GM19025 (cell line): ENCODE data around the gene SPATA20.

Source experiments
- ATAC-seq: cut with Tn5 transposase; IDR thresholded peaks from one replicate; pipeline ENCODE4 v1.9.1; 2021; ENCODE audit warnings: mild to moderate bottlenecking, low read depth, moderate library complexity; ENCODE audit not compliant: unreplicated experiment

SPATA20 gene

GRCh38 chr17:50557630-50558029 is 10.7 kb downstream of the SPATA20 start:
- no peak for ATAC-seq

- no peak for ATAC-seq
Observed at GRCh38 chr17:50558091-50558490, 11.1 kb downstream of the SPATA20 start.

GRCh38 chr17:50558581-50558940 is 11.6 kb downstream of the SPATA20 start:
- no peak for ATAC-seq

GRCh38 chr17:50558941-50559614 is 12.1 kb downstream of the SPATA20 start:
- ATAC-seq = no peak

GRCh38 chr17:50559674-50560184 is 12.8 kb downstream of the SPATA20 start:
- no peak for ATAC-seq

GRCh38 chr17:50560185-50560824 is 13.3 kb downstream of the SPATA20 start, which contains the start of gene CACNA1G:
TSS of gene CACNA1G (plus strand) at chr17:50560715. CDS start at chr17:50561460, 745 bp downstream.
- peak; percentile 98 for ATAC-seq

GRCh38 chr17:50560931-50561745 is 14.2 kb downstream of the SPATA20 start:
- no peak for ATAC-seq

DNA sequence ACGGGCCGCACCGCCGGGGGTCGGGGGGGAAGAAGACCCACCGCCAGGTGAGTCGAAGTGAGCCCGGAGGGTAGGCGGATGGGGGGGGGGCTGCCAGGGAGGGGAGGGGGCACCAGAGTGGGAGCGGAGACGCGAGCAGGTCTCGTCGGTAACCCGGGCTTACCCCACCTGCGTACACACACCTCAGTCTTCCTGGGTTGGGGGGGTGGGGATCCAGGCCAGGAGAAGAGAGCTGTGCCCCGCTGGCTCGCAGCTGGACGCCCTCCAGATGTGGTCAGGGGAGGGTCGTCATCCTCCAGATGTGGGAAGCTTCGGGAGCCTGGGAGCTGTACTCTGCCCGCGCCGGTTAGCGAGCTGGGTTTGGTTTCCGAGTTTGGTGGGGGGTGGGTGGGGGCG is 14.8 kb downstream of the SPATA20 start:
- no peak for ATAC-seq

DNA sequence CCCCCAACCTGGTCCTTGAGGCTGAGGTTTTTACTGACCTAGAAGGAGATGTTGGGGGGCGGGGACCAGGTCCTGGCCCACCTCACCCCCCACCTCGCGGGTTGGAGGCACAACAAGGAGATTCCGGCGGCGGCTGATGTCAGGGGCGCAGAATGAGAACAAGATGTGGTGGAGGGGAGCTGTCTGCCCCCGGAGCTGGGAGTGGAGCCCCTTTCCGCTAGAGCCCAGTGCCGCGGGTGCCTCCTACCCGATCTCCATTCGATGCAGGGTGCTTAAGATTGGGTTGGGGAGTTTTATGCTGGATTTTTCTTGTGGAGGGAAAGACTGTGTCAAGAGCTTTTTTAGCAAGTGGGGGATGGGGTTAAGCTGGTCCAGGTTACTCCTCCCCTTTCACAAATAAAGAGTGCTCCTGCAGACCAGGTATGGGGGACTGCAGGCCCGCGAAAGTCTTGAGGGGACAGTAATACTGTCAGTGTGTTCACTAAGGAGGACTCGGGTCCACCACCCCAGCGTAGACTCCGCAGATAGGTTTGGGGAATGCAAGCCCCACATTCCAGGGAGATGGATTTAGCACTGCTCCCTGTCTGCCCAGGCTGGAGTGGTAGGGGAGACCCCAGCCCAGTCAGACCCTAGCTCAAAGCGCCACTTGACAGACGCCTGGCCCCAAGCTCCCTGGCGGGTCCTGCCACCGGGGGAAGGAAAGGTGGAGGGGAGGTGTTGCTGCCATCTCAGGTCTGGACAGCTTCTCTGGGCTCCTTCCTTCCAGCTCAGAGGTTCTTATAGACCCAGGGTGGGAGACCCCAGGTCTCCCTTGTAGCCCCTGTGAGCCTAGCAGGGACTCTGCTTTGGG is 15.5 kb downstream of the SPATA20 start:
- ATAC-seq = no peak

DNA sequence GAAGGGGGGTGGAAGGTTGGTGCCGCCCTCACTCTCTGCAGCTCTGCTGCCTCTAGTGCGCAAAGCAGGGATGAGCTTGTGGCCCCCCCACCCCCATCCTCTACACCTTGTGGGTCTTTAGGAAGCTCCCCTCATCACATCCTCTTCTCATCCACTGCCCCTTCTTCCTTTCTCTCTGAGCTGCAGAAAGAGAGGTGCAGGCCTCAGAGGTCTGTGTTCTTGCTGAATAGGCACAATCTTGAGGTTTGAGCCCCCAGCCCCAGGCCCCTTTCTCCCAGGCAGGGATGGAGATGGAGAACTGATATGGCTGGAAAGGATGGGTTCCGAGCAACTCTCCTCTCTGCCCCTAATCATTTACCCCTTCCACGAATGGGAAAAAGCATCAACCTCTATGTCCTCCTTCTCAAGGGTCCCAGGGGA is 16.1 kb downstream of the SPATA20 start:
- ATAC-seq = no peak

DNA sequence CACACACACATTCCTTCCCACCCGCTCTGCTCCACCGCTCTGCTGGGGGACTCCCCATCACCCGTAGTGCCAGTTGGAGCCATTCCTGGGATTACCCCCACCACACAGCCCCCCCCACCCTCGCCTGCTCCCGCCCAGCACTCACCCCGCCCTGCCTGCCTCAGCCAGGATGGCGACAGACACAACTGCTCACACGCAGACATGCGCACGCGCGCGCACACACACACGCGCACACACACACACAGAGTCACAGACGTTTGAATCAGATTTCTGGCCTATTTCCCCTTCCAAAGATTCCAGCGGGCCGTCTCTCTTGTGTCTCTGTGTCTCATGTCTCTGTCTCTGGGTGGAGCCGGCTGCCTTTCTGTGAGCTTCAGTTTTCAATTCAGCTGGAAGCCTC is 17.9 kb downstream of the SPATA20 start:
- ATAC-seq = no peak

- no peak for ATAC-seq
Observed at GRCh38 chr17:50565402-50566350, 18.7 kb downstream of the SPATA20 start.

GRCh38 chr17:50566886-50567285 is 19.9 kb downstream of the SPATA20 start:
- no peak for ATAC-seq

GRCh38 chr17:50568659-50569058 is 21.7 kb downstream of the SPATA20 start:
- no peak for ATAC-seq

- no peak for ATAC-seq
Observed at GRCh38 chr17:50569592-50569991, 22.6 kb downstream of the SPATA20 start.

DNA sequence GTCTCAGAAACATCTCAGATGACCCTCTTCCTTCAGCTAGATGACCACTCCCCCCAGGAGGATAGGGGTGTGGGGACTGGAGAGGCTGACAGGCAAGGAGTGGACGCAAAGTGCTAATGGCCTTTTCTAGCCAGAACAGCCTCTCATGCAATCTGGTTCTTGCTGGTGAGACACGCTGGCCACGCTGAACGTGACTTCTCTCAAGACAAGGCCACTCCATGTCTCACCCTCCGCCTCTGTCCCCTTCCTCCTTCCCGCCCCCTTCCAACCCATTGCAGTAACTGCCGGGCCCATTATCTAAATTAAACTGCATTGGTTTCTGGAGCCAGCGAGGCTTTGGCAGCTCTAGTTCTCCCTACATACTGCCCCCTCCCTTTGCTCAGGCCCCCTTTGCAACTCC is 23.1 kb downstream of the SPATA20 start:
- no peak for ATAC-seq

DNA sequence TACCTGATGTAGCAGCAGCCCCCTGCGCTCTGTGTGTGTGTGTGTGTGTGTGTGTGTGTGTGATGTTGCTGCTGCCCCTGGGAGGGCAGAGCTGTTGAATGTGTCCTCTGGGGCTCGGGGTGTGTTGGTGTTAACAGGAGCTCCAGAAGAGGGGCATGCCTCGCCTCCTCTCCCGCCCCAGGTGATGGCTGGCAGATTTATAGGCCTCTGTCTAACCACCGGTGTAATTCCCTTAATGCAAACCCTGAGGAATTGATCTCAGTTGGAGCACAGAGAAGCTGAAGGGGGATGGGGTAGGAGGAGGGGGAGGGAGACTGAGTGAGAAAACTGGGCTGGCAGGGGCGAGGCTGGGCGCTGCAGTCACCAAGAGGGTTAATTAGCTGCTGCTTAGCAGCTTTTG is 23.6 kb downstream of the SPATA20 start:
- no peak for ATAC-seq

DNA sequence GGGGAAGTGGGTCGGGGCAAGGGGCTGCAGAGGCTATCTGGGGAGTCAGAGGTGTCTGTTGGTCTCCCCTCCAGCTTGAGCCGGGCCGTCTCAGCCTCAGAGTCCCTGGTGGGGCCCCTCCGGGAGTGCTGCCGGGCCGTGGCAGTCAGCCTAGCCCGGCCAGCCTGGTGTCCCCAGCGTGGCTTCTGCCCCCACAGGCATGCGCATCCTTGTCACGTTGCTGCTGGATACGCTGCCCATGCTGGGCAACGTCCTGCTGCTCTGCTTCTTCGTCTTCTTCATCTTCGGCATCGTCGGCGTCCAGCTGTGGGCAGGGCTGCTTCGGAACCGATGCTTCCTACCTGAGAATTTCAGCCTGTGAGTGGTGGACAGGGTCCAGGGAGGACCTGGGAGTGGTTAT is 24.7 kb downstream of the SPATA20 start:
- ATAC-seq = no peak

- no peak for ATAC-seq
Observed at GRCh38 chr17:50572541-50572940, 25.6 kb downstream of the SPATA20 start.
